GM19463 (cell line): ENCODE results near the gene PCDHAC2.

Experiments
- ATAC-seq: cut with Tn5 transposase; IDR thresholded peaks from one replicate; pipeline ENCODE4 v1.9.1; 2021; ENCODE audit warnings: mild to moderate bottlenecking, moderate library complexity; ENCODE audit not compliant: unreplicated experiment

Gene PCDHAC2, protein sequence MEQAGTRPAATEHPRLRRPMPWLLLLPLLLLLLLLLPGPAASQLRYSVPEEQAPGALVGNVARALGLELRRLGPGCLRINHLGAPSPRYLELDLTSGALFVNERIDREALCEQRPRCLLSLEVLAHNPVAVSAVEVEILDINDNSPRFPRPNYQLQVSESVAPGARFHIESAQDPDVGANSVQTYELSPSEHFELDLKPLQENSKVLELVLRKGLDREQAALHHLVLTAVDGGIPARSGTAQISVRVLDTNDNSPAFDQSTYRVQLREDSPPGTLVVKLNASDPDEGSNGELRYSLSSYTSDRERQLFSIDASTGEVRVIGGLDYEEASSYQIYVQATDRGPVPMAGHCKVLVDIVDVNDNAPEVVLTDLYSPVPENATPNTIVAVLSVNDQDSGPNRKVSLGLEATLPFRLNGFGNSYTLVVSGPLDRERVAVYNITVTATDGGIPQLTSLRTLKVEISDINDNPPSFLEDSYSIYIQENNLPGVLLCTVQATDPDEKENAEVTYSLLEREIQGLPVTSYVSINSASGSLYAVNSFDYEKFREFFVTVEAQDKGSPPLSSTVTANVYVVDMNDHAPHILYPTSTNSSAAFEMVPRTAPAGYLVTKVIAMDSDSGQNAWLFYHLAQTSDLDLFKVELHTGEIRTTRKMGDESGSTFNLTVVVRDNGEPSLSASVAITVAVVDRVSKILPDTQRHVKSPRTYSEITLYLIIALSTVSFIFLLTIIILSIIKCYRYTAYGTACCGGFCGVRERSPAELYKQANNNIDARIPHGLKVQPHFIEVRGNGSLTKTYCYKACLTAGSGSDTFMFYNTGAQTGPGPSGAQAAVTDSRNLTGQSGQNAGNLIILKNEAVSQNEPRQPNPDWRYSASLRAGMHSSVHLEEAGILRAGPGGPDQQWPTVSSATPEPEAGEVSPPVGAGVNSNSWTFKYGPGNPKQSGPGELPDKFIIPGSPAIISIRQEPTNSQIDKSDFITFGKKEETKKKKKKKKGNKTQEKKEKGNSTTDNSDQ

DNA sequence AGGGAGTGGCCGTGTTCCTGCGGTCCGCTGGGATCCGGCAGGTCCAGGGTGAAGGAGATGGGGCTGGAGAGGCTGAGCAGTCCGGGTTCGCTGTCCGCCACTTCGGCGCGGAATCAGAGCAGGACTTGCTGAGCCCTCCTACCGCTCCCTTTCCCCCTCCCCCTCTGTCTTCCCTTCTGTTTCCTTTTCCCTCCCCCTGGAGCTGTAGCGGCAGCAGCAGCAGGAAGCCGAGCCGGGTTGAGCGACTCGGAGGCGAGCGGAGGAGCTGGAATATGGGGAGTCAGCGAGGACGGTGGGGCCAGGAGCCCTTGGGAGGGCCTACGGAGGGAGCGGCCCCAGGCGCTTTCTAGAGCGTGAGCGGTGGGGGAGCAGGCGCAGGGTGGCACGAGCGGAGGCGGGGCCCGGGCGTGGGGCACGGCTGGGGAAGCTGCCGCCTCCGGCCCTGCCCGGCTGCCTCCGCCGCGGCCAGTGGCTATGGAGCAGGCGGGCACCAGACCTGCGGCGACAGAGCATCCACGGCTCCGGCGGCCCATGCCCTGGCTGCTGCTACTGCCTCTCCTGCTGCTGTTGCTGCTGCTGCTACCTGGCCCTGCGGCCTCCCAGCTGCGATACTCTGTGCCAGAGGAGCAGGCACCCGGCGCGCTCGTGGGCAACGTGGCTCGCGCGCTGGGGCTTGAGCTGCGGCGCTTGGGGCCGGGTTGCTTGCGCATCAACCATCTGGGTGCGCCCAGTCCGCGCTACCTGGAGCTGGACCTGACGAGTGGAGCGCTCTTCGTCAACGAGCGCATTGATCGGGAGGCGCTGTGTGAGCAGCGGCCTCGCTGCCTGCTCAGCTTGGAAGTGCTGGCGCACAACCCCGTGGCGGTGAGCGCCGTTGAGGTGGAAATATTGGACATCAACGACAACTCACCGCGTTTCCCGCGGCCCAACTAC lies at the start of gene PCDHAC2:
Gene PCDHAC2, plus strand, starts transcription at position 184 of the 933 bp plus-strand sequence. Its CDS starts 291 bp downstream, at position 475.
- no peak for ATAC-seq

GRCh38 chr5:140923601-140924000 lies 42.7 kb upstream of the PCDHAC2 start:
- ATAC-seq, result no peak

DNA sequence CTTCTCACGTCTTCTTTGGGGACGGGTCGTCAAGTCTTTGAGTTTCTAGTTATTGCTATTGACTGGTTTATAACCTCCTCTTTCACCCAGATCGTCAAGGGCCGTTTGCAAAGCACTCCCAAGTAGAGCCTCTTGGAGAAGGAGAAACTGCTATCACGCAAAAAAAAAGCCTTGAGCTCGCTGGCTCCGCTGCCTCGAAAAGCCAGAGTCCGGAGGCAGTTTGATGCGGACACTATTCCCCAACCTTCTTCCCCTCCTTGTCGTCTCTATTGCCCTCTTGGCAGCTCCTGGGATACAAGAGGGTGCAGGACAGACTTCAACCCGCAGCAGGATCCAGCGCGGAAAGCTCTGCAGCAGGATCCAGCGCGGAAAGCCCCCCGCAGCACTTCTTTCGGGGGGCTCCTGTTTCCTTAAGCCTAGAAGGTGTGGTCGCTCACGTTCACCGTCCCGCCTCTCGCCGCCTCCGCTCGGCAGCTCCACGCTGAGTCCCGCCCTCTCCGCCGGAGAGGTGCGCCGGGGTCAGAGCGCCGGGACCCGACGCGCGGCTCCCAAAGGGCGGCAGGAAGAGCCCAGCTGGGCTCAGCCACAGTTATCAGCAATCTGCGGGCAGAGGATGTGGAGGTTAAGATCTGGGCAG lies 40.4 kb upstream of the PCDHAC2 start, which contains the start of gene PCDHAC1:
Gene PCDHAC1, plus strand, starts transcription at position 494 of the 637 bp plus-strand sequence. CDS start 594 bp downstream, outside the sequence.
- no peak for ATAC-seq

GRCh38 chr5:140926443-140927227 lies 39.6 kb upstream of the PCDHAC2 start:
- no peak for ATAC-seq

GRCh38 chr5:140927228-140927573 lies 39.1 kb upstream of the PCDHAC2 start:
- ATAC-seq, result no peak

- ATAC-seq, result no peak
Measured at GRCh38 chr5:140934964-140935606, 31.2 kb upstream of the PCDHAC2 start.

- no peak for ATAC-seq
Measured at GRCh38 chr5:140946578-140946977, 19.7 kb upstream of the PCDHAC2 start.

DNA sequence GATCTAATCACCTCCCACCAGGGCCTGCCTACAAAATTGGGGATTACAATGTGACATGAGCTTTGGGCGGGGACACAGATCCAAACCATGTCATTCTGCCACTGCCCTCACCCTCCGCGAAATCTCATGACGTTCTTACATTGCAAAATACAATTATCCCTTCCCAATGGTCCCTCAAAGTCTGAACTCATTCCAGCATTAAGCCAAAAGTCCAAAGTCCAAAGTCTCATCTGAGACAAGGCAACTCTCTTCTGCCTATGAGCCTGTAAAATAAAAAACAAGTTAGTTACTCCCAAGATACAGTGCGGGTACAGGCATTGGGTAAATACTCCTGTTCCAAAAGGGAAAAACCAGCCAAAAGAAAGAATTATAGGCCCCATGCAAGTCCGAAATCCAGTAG lies 14.6 kb upstream of the PCDHAC2 start:
- ATAC-seq, result no peak

DNA sequence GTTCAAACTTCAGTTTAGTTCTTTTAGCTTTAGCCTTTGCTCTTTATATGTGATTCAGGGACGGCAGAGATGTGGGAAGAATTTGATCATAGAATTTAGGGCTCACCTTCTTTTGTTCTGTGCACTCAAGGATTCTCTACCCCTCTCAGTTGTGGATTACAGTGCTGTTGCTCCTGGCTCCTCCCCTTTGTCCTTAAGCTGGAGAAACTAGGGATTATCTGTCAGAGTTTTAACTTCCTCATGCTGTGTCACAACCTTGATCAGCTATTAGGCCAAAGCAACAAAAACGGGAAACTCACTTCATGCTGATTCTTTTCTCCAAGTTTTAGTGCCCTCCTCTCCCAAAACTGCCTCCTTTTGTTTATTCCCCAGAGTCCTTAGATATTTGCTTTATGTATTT lies 13.0 kb upstream of the PCDHAC2 start:
- ATAC-seq, result no peak

- no peak for ATAC-seq
Measured at GRCh38 chr5:140962190-140962589, 4.1 kb upstream of the PCDHAC2 start.

- ATAC-seq, result no peak
Measured at GRCh38 chr5:140964356-140964755, 1.9 kb upstream of the PCDHAC2 start.

- ATAC-seq, result no peak
Measured at GRCh38 chr5:140965905-140966292, 377 bp upstream of the PCDHAC2 start.

DNA sequence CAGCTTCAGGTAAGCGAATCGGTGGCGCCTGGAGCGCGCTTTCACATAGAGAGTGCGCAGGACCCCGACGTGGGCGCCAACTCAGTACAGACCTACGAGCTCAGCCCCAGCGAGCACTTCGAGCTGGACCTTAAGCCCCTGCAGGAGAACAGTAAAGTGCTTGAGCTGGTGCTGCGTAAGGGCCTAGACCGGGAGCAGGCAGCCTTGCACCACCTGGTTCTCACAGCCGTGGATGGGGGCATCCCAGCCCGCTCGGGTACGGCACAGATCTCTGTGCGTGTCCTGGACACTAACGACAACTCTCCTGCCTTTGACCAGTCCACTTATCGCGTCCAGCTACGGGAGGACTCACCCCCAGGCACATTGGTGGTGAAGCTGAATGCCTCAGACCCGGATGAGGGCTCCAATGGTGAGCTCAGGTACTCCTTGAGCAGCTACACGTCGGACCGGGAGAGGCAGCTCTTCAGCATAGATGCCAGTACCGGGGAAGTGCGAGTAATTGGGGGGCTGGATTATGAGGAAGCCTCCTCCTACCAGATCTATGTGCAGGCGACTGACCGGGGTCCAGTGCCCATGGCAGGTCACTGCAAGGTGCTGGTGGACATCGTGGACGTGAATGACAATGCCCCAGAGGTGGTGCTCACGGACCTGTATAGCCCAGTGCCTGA lies 1.1 kb downstream of the PCDHAC2 start:
- ATAC-seq, result no peak

DNA sequence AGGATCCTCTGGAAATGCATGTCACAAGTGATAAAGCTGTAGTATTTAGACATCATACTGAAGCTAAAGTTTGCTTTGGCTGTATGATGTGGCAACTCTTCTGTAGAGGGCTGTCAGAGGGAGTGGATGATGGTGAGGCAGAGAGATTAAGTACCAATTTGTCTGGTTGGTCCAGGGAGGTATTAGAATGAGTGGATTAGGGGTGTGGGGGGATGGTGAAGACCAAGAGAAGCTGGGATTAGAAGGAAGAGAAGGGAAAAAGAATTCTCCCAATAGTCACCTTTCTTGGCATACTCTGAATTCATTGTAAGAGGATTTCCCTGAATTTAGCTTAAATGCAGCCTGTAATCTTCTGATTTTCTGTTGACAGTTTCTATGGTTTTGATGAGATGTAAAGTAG lies 3.6 kb downstream of the PCDHAC2 start:
- ATAC-seq, result no peak

DNA sequence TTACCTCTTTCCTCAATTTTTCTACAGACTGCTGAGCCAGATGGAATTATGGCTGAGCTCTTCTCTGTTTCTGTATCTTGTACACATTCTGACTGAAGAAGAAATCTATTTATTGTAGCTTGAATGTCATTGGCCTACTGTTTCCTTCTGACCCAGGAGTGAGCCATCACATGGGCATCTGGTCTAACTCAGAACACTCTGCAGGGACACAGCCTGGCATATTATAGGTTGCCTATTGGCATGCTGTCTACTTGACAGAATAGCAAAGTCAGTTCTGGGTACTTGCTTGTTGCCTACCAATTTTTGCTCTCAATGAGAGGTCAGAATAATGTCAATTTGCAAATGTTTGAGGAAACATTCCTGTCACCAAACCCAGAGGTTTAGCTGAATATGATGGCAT lies 7.3 kb downstream of the PCDHAC2 start:
- ATAC-seq, result no peak

GRCh38 chr5:140977003-140977402 lies 10.7 kb downstream of the PCDHAC2 start:
- no peak for ATAC-seq

- no peak for ATAC-seq
Measured at GRCh38 chr5:140978260-140978659, 12.0 kb downstream of the PCDHAC2 start.

GRCh38 chr5:140978983-140979382 lies 12.7 kb downstream of the PCDHAC2 start:
- ATAC-seq, result no peak
